ENCODE measurements around the gene PODN. TPM values are rescaled to one million over a fixed set of nuclear protein-coding genes. Genes with fewer than 3 reads are reported as not detected.

The PODN gene
- polyA plus RNA-seq, 4 donors = 0.45 to 26.4 (median 1.6) TPM

- H3K4me1 ChIP-seq (ENCODE audit: control insufficient read depth in 3 of 3, insufficient read depth in 2 of 3, low read depth in 1 of 3, low read length in 2 of 3) = peaks cover 7 to 31% (median 12%) of the 10 kb centered on the region in 3 donors
Observed at GRCh38 chr1:53108646-53109580, 46.9 kb downstream of the PODN start.

GRCh38 chr1:53110370-53111072, 48.5 kb downstream of the PODN start:
- FAIRE-seq = no peak
- 54 to 60% (median 59%) methylated on average over 18 of the region's 18 CpGs for WGBS, 3 donors

More at GRCh38 chr1:53108646-53109580, 46.9 kb downstream of the PODN start:
- Histone ChIP-seq H3K27me3 (ENCODE audit: control insufficient read depth in 3 of 3, insufficient read depth in 3 of 3, low read length in 3 of 3) (no peaks in the 10 kb centered on the region), H3K9me3 (ENCODE audit: control insufficient read depth in 2 of 2, insufficient read depth in 1 of 2, low read depth in 1 of 2, low read length in 1 of 2) (peaks cover 4 to 16% of the 10 kb centered on the region in 2 donors), H3K27ac (ENCODE audit: low read depth in 1 of 3, low read length in 2 of 3) (peak overlapping the region in 1 of 3 donors; percentile 71), H3K36me3 (ENCODE audit: control insufficient read depth in 3 of 3, insufficient read depth in 2 of 3, low read depth in 1 of 3, low read length in 3 of 3) (no peaks in the 10 kb centered on the region), H3K4me3 (ENCODE audit: low read depth in 1 of 3, low read length in 3 of 3) (no peak overlapping the region)
- DNase-seq = peak in 1 of 2 donors; percentile 66
- FAIRE-seq = no peak
- 39 to 56% (median 49%) methylated on average over 14 of the region's 14 CpGs for WGBS, 3 donors

GRCh38 chr1:53111073-53111556, 49.1 kb downstream of the PODN start:
- 27 to 46% (median 36%) methylated on average over 10 of the region's 10 CpGs for WGBS, 3 donors
- Histone ChIP-seq H3K9me3 (ENCODE audit: control insufficient read depth in 2 of 2, insufficient read depth in 1 of 2, low read depth in 1 of 2, low read length in 1 of 2) (peaks cover 4 to 16% of the 10 kb centered on the region in 2 donors), H3K27me3 (ENCODE audit: control insufficient read depth in 3 of 3, insufficient read depth in 3 of 3, low read length in 3 of 3) (no peaks in the 10 kb centered on the region), H3K4me1 (ENCODE audit: control insufficient read depth in 3 of 3, insufficient read depth in 2 of 3, low read depth in 1 of 3, low read length in 2 of 3) (peaks cover 7 to 40% (median 12%) of the 10 kb centered on the region in 3 donors), H3K27ac (ENCODE audit: low read depth in 1 of 3, low read length in 2 of 3) (peak overlapping the region; percentile 52 to 89 (median 71)), H3K4me3 (ENCODE audit: low read depth in 1 of 3, low read length in 3 of 3) (no peak overlapping the region), H3K36me3 (ENCODE audit: control insufficient read depth in 3 of 3, insufficient read depth in 2 of 3, low read depth in 1 of 3, low read length in 3 of 3) (no peaks in the 10 kb centered on the region)
- no peak for FAIRE-seq
- DNase-seq = peak; percentile 91 to 97

More at GRCh38 chr1:53110370-53111072, 48.5 kb downstream of the PODN start:
- Histone ChIP-seq H3K9me3 (ENCODE audit: control insufficient read depth in 2 of 2, insufficient read depth in 1 of 2, low read depth in 1 of 2, low read length in 1 of 2) (peaks cover 4 to 16% of the 10 kb centered on the region in 2 donors), H3K27me3 (ENCODE audit: control insufficient read depth in 3 of 3, insufficient read depth in 3 of 3, low read length in 3 of 3) (no peaks in the 10 kb centered on the region), H3K4me1 (ENCODE audit: control insufficient read depth in 3 of 3, insufficient read depth in 2 of 3, low read depth in 1 of 3, low read length in 2 of 3) (peaks cover 7 to 35% (median 12%) of the 10 kb centered on the region in 3 donors), H3K36me3 (ENCODE audit: control insufficient read depth in 3 of 3, insufficient read depth in 2 of 3, low read depth in 1 of 3, low read length in 3 of 3) (no peaks in the 10 kb centered on the region), H3K27ac (ENCODE audit: low read depth in 1 of 3, low read length in 2 of 3) (peak overlapping the region; percentile 52 to 89 (median 71)), H3K4me3 (ENCODE audit: low read depth in 1 of 3, low read length in 3 of 3) (no peak overlapping the region)
- peak in 1 of 2 donors; percentile 30 for DNase-seq

- H3K4me3 ChIP-seq (ENCODE audit: low read depth in 1 of 3, low read length in 3 of 3) = no peak overlapping the region
- 34 to 67% (median 46%) methylated on average over 5 of the region's 5 CpGs for WGBS, 3 donors
- DNase-seq = peak in 1 of 2 donors; percentile 37
- no peak for FAIRE-seq
- H3K9me3 ChIP-seq (ENCODE audit: control insufficient read depth in 2 of 2, insufficient read depth in 1 of 2, low read depth in 1 of 2, low read length in 1 of 2) = peaks cover 4 to 16% of the 10 kb centered on the region in 2 donors
- H3K36me3 ChIP-seq (ENCODE audit: control insufficient read depth in 3 of 3, insufficient read depth in 2 of 3, low read depth in 1 of 3, low read length in 3 of 3) = no peaks in the 10 kb centered on the region
- H3K27me3 ChIP-seq (ENCODE audit: control insufficient read depth in 3 of 3, insufficient read depth in 3 of 3, low read length in 3 of 3) = no peaks in the 10 kb centered on the region
- H3K4me1 ChIP-seq (ENCODE audit: control insufficient read depth in 3 of 3, insufficient read depth in 2 of 3, low read depth in 1 of 3, low read length in 2 of 3) = peaks cover 7 to 46% (median 14%) of the 10 kb centered on the region in 3 donors
- peak overlapping the region; percentile 47 to 89 (median 71) for H3K27ac ChIP-seq (ENCODE audit: low read depth in 1 of 3, low read length in 2 of 3)
Observed at GRCh38 chr1:53111693-53112092, 49.7 kb downstream of the PODN start.

GRCh38 chr1:53112271-53112774, 50.3 kb downstream of the PODN start:
- Histone ChIP-seq H3K4me1 (ENCODE audit: control insufficient read depth in 3 of 3, insufficient read depth in 2 of 3, low read depth in 1 of 3, low read length in 2 of 3) (peaks cover 7 to 52% (median 14%) of the 10 kb centered on the region in 3 donors), H3K9me3 (ENCODE audit: control insufficient read depth in 2 of 2, insufficient read depth in 1 of 2, low read depth in 1 of 2, low read length in 1 of 2) (peaks cover 4 to 16% of the 10 kb centered on the region in 2 donors), H3K27ac (ENCODE audit: low read depth in 1 of 3, low read length in 2 of 3) (peak overlapping the region in 2 of 3 donors; percentile 71 to 89), H3K4me3 (ENCODE audit: low read depth in 1 of 3, low read length in 3 of 3) (no peak overlapping the region), H3K36me3 (ENCODE audit: control insufficient read depth in 3 of 3, insufficient read depth in 2 of 3, low read depth in 1 of 3, low read length in 3 of 3) (no peaks in the 10 kb centered on the region), H3K27me3 (ENCODE audit: control insufficient read depth in 3 of 3, insufficient read depth in 3 of 3, low read length in 3 of 3) (no peaks in the 10 kb centered on the region)
- peak; percentile 24 to 86 for DNase-seq
- FAIRE-seq = no peak
- WGBS, 3 donors = 60 to 70% (median 67%) methylated on average over 2 of the region's 2 CpGs

GRCh38 chr1:53112861-53113260, 50.8 kb downstream of the PODN start:
- Histone ChIP-seq H3K4me3 (ENCODE audit: low read depth in 1 of 3, low read length in 3 of 3) (no peak overlapping the region), H3K4me1 (ENCODE audit: control insufficient read depth in 3 of 3, insufficient read depth in 2 of 3, low read depth in 1 of 3, low read length in 2 of 3) (peaks cover 7 to 57% (median 18%) of the 10 kb centered on the region in 3 donors), H3K9me3 (ENCODE audit: control insufficient read depth in 2 of 2, insufficient read depth in 1 of 2, low read depth in 1 of 2, low read length in 1 of 2) (peaks cover 4 to 16% of the 10 kb centered on the region in 2 donors), H3K27me3 (ENCODE audit: control insufficient read depth in 3 of 3, insufficient read depth in 3 of 3, low read length in 3 of 3) (no peaks in the 10 kb centered on the region), H3K27ac (ENCODE audit: low read depth in 1 of 3, low read length in 2 of 3) (peak overlapping the region in 2 of 3 donors; percentile 71 to 89), H3K36me3 (ENCODE audit: control insufficient read depth in 3 of 3, insufficient read depth in 2 of 3, low read depth in 1 of 3, low read length in 3 of 3) (no peaks in the 10 kb centered on the region)
- no peak for FAIRE-seq
- no peak for DNase-seq
- WGBS, 3 donors = 85 to 96% (median 87%) methylated on average over 4 of the region's 4 CpGs

- H3K4me3 ChIP-seq (ENCODE audit: low read depth in 1 of 3, low read length in 3 of 3) = no peak overlapping the region
- H3K36me3 ChIP-seq (ENCODE audit: control insufficient read depth in 3 of 3, insufficient read depth in 2 of 3, low read depth in 1 of 3, low read length in 3 of 3) = no peaks in the 10 kb centered on the region
- H3K27me3 ChIP-seq (ENCODE audit: control insufficient read depth in 3 of 3, insufficient read depth in 3 of 3, low read length in 3 of 3) = no peaks in the 10 kb centered on the region
- H3K9me3 ChIP-seq (ENCODE audit: control insufficient read depth in 2 of 2, insufficient read depth in 1 of 2, low read depth in 1 of 2, low read length in 1 of 2) = peaks cover 4 to 16% of the 10 kb centered on the region in 2 donors
- WGBS, 3 donors = 67 to 82% (median 77%) methylated on average over 6 of the region's 6 CpGs
- no peak overlapping the region for H3K27ac ChIP-seq (ENCODE audit: low read depth in 1 of 3, low read length in 2 of 3)
- peaks cover 7 to 61% (median 20%) of the 10 kb centered on the region in 3 donors for H3K4me1 ChIP-seq (ENCODE audit: control insufficient read depth in 3 of 3, insufficient read depth in 2 of 3, low read depth in 1 of 3, low read length in 2 of 3)
- FAIRE-seq (no peak), DNase-seq (peak in 1 of 2 donors; percentile 45)
Observed at GRCh38 chr1:53114090-53114489, 52.1 kb downstream of the PODN start.
